Measurements from ENCODE around the gene HLF.

The HLF gene

DNA sequence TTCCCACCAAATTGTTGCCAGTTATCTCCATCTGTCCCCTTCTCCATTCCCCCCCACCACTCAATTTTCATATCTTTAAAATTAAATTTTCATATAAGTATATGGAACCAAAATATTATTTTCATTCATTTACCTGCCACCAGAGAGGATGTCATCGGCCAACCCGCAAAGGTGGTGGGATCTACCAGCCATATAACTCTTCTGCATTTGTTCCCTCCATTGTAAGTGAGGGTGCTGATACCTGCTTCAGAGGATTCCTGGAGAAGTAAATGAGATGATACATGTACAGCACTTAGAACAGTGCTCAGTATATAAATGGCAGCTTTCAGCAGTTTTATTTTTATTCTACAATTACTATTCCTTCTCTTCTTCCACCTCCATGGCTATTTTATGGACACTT lies 15.0 kb downstream of the HLF start:
- H3K4me1 Mint-ChIP-seq: peaks cover 9% of the 10 kb centered on the region
- H3K27me3 Mint-ChIP-seq: peaks cover 7% of the 10 kb centered on the region
- no peaks in the 10 kb centered on the region for H3K9me3 Mint-ChIP-seq
- H3K27ac Mint-ChIP-seq: no peak overlapping the region
- no peak overlapping the region for H3K4me3 Mint-ChIP-seq
- H3K36me3 Mint-ChIP-seq: no peaks in the 10 kb centered on the region

DNA sequence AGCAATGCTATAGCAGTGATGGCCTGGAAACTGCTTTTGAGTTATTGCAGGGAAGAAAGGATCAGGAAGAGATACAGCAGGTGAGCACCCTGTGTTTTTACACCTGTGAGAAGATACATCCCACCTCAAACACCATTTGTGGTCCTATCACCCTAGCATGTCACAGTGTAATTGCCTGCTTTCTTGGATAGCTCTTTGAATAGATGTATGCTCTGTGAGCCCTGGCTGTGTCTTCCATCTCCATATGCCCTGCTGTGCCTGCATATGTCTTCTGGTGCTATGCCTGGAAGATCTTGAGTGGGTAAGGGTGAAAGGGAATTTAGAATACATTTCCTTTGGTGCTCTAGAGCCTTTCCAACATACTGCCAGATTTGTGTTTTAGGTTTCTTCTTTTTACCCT lies 15.5 kb downstream of the HLF start:
- Mint-ChIP-seq H3K4me3 (no peak overlapping the region), H3K27me3 (peaks cover 6% of the 10 kb centered on the region), H3K4me1 (peaks cover 12% of the 10 kb centered on the region), H3K27ac (no peak overlapping the region), H3K9me3 (no peaks in the 10 kb centered on the region), H3K36me3 (no peaks in the 10 kb centered on the region)

DNA sequence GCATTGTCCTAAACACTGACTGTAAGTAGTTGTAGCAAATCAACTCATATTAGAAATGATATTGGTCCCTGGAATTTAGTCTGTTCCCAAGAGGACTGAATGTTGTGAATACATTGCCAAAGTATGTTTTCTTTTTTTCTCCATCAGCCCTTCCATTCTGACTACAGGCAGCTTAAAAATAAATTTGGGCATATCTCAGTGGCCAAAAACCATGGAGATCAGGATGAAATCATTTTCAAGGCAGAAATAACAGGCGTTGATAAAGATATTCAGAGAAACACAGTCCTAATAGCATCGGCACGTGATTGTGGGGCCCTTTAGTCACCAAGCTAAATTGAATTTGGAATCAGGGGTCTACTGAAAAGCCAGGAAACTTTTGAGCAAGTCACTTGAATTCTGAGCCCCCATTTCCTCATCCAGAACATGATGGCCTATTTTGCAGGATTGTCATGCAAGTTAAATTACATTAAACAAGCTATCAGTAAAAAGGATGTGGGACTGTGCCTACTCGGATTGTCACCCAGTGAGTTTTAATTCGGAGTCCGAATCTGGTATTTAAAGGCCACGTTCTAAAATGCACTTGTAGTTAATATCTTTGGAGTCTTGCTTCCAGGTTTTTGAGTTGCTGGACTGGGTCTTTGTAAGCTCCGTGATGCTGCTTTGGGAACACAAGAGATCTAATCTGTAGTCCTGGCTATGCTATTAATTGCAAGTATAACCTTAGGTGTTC lies 17.1 kb downstream of the HLF start:
- peaks cover 4% of the 10 kb centered on the region for H3K27me3 Mint-ChIP-seq
- no peak overlapping the region for H3K4me3 Mint-ChIP-seq
- H3K27ac Mint-ChIP-seq: no peak overlapping the region
- H3K4me1 Mint-ChIP-seq: peaks cover 12% of the 10 kb centered on the region
- H3K36me3 Mint-ChIP-seq: no peaks in the 10 kb centered on the region
- H3K9me3 Mint-ChIP-seq: no peaks in the 10 kb centered on the region

DNA sequence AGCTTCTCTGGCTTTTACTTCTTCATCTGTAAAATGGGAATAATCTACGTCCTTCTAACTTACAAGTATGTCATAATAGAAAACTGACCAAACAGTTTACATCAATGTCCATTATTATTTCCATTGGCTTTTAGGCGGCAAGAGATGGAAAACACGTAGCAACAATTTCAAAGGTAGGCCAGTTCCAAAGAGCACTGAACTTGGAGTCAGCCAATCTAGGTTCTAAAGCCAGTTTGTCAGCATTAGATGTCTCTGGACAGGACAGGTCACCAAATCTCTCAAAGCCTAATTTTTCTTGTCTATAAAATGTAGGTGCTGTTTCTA lies 17.6 kb downstream of the HLF start:
- H3K36me3 Mint-ChIP-seq: no peaks in the 10 kb centered on the region
- peaks cover 4% of the 10 kb centered on the region for H3K27me3 Mint-ChIP-seq
- no peak overlapping the region for H3K4me3 Mint-ChIP-seq
- H3K27ac Mint-ChIP-seq: no peak overlapping the region
- peaks cover 12% of the 10 kb centered on the region for H3K4me1 Mint-ChIP-seq
- H3K9me3 Mint-ChIP-seq: no peaks in the 10 kb centered on the region

DNA sequence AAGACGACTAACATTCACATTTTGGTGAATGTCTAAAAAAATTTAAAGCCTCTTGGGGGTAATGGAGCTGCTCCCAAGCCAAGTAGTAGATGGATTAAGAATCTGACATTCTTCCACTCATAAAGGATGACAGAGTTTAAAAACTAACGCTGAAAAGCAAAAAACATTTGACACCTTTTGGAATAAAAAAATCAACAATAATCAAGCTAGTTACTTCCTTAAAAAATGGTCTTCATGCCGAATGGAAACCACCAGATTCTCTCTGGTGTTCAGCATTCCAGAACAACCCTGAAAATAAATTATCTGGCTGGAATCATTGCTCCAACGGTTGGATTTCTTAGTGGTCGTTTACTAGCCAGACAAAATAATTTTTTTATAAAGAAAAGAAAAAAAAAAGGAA lies 18.0 kb downstream of the HLF start:
- H3K4me3 Mint-ChIP-seq: no peak overlapping the region

DNA sequence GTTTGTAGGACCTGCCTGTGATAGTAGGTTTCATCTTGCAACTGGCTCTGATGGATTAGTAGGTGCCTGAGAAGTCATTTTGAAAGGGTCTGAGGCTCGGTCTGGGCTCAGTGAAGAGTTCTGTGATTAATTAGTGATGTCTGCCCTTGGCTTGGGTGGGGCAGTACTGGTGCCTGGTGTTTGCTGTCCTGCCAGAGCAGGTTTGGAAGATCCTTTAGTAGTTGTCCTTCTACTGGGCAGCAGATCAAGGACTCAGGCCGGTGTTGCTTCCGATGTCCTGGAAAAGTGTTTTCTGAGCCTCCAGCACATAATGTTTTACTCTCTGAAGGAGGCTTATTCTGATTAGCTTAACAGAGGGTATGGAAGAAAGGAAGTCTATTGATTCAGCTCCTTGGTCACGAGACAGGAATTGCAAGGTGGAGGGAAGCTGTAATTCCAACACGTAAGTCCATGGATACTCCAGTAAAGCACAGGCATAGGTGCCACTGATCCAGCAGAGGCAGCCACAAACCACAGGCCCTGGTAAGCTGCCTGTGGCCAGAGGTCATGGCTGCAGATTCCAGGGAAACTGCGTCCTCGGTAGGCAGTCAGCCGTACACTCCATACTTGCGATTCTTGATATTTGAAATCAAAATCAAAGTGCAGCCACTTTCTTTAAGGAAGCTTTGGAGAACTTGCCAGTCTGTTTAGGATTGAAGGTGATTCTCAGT lies 18.7 kb downstream of the HLF start:
- Mint-ChIP-seq H3K36me3 (no peaks in the 10 kb centered on the region), H3K27ac (no peak overlapping the region), H3K4me3 (no peak overlapping the region), H3K27me3 (peaks cover 4% of the 10 kb centered on the region), H3K4me1 (peaks cover 12% of the 10 kb centered on the region), H3K9me3 (no peaks in the 10 kb centered on the region)

More for the DNA sequence above, 18.0 kb downstream of the HLF start:
- H3K4me1 Mint-ChIP-seq: peaks cover 12% of the 10 kb centered on the region
- no peak overlapping the region for H3K27ac Mint-ChIP-seq
- H3K36me3 Mint-ChIP-seq: no peaks in the 10 kb centered on the region
- H3K27me3 Mint-ChIP-seq: peaks cover 4% of the 10 kb centered on the region
- no peaks in the 10 kb centered on the region for H3K9me3 Mint-ChIP-seq

DNA sequence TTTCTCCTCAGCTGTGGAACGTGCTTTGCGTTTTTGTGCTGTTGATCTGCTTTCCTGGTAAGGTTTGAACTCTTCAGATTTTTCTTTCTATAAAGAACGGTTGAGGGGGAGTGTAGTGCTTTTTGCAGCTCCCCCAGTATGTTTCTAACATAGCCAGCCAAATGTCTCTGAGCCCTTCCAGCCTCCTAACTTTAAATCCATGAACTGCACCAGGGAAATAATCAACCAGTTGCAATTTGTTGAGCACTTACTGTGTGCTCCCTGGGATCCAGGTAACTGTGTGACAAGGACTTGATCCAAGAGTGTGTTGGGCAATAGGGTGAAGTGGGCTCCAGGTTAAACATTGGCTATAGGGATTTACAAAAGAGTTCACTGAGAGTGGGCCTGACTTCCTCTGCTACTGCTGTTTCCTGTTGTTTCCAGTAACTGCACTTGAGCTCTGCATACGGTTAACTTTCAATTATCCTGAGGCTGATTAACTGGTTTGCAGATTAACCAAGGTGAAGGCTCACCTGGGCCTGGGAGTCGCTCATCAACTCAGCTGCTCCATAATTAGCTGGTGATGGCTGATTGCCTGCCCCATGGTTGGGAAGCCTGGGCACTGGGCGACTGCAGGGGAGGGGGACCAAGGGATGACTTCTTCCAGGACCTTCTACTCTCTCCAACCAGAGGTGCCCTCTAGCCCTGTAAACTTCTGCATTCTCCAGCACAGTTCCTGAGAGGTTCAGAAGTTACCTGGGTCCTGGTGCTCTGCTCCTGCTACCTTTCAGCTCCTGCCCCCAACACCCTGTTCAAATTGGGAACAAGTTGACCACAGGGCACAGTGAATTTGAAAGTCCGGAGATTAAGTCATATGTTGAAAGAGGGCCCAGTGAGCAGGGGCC lies 19.5 kb downstream of the HLF start:
- no peaks in the 10 kb centered on the region for H3K36me3 Mint-ChIP-seq
- H3K9me3 Mint-ChIP-seq: no peaks in the 10 kb centered on the region
- no peak overlapping the region for H3K27ac Mint-ChIP-seq
- H3K4me3 Mint-ChIP-seq: no peak overlapping the region
- H3K27me3 Mint-ChIP-seq: peaks cover 4% of the 10 kb centered on the region
- peaks cover 12% of the 10 kb centered on the region for H3K4me1 Mint-ChIP-seq

DNA sequence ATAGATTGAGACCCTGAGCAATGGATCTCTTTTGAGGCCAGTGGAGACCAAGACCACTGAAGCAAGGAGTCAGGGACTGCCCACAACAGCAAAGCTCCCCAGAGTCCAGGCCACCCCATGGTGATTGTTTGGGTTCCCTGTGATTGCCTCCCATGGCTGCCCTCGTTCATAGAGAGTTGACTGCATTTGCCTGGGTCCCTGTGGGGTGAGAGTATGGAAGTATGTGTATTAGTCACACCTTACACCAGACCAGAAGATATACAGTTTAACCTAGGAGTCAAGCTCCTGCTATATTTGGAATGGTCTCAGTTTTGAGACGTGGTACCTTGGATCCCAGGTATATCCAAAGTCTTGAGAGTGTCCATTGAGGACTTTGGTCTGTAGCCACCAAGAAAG lies 20.2 kb downstream of the HLF start:
- peaks cover 12% of the 10 kb centered on the region for H3K4me1 Mint-ChIP-seq
- no peaks in the 10 kb centered on the region for H3K36me3 Mint-ChIP-seq
- no peak overlapping the region for H3K27ac Mint-ChIP-seq
- H3K4me3 Mint-ChIP-seq: no peak overlapping the region
- no peaks in the 10 kb centered on the region for H3K9me3 Mint-ChIP-seq
- H3K27me3 Mint-ChIP-seq: peaks cover 4% of the 10 kb centered on the region

DNA sequence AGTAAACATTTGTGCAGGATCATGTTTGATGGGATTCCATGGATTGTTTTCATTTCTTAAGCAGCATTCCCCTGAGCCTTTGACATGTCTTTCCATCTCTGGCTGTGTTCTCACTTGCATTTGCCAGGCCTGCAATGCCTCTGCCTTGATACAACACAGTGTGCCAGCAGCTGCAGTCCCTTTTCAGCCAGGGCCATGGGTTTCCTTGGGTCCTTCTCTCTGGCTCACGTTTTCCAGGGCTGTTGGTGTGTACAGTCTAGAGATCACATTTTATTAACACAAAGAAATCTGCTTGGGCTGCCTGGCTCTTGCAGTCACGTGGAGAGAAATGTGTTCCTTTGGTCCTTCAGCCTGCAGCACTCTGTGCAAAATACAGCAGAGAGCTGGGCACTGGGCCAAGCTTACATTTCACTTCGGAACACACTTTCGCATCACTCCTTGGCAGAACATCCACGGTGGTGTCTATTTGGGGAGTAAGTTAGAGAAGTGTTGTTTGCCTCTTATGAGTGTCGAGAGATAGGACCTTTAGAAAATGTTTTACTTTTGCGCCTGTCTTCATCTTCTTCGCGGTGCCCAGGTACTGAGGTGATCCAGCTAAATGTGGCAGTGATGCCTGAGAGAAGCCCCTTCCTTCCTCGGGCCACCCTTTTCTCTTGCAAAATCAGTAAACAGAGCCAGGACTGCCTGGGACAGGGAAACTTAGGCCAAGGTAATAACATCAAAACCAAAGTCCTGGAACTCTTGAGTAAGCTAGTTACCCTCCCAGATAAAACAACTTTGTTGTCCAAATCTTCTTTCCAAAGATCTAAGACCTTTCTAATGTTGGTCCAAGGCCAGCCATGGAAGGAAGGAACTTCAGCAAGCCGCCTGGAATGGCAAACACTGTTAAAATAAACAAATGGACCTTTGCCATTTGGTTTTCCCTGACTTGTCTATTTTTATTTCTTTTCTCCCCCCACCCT lies 20.9 kb downstream of the HLF start:
- Mint-ChIP-seq H3K36me3 (no peaks in the 10 kb centered on the region), H3K4me3 (no peak overlapping the region), H3K27me3 (peaks cover 4% of the 10 kb centered on the region), H3K9me3 (no peaks in the 10 kb centered on the region), H3K27ac (no peak overlapping the region), H3K4me1 (peaks cover 12% of the 10 kb centered on the region)

DNA sequence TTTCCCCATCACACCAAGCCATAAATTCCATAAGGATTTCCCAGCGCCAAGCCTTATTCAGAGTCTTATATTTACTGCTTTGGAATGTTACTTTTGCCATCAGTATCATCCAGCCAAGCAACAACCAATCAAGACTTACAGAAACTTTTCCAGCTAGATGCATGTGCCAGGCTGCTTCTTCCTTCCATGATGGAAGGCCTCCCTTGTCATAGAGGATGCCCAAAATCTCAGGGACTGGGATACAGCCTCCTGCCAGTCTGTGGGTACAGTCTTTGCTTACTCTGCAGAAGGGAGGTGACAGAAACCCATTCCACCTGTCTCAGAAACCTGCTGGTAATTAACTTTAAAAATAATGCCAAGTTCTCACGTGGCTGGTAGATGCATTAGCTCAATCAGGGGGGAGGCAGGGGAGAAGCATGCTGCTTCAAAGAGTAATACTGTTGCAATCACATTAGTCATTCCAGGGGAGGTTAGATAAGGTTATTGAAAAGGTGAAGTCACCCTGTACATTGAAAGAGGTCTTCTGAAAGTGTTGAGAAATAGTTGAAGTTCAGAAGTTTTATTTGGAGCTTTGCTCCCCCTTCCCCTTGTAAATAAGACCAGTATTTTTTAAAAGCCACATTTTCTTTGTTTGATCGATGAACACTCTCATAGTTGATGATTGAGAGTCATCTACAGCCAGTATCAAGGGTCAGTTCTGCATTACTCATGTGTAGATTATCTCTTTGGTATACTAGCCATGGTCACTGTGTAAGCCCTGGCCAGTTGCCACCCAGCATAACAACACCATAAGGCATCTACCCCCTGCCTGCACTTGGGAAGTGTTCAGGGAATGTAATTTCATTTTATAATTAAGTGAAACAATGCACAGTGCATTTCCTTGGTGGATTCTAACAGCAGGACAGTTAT lies 22.2 kb downstream of the HLF start:
- no peaks in the 10 kb centered on the region for H3K36me3 Mint-ChIP-seq
- H3K27me3 Mint-ChIP-seq: peaks cover 1% of the 10 kb centered on the region
- no peak overlapping the region for H3K4me3 Mint-ChIP-seq
- peaks cover 12% of the 10 kb centered on the region for H3K4me1 Mint-ChIP-seq
- no peaks in the 10 kb centered on the region for H3K9me3 Mint-ChIP-seq
- no peak overlapping the region for H3K27ac Mint-ChIP-seq

DNA sequence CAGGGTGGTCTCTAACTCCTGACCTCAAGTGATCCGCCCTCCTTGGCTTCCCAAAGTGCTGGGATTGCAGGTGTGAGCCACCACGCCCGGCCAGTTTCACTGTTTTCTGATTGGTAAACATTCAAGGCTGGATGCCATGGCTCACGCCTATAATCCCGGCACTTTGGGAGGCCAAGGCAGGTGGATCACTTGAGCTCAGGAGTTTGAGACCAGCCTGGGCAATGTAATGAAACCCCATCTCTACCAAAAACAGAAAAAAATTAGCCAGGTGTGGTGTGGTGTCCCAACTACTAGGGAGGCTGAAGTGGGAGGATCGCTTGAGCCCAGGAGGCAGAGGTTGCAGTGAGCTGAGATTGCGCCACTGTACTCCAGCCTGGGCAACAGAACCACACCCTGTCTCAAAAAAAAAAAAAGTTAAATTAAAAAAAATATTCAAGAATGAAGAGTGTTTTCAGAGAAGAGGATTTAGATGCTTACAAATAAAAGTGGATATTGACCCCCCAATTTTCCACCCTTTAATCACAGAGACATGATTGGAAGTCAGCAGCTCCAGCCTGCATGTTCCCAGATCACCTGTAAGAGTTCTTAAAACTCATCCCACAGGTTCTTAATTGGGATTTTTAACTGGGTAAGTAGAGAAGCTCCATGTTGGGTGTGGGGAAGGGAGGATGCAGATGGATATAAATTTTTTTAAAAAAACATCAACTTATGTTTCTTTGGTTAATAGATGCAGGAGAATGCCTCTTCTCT lies 23.8 kb downstream of the HLF start:
- H3K36me3 Mint-ChIP-seq: no peaks in the 10 kb centered on the region
- H3K27ac Mint-ChIP-seq: no peak overlapping the region
- no peak overlapping the region for H3K4me3 Mint-ChIP-seq
- no peaks in the 10 kb centered on the region for H3K9me3 Mint-ChIP-seq
- H3K4me1 Mint-ChIP-seq: peaks cover 12% of the 10 kb centered on the region
- no peaks in the 10 kb centered on the region for H3K27me3 Mint-ChIP-seq

DNA sequence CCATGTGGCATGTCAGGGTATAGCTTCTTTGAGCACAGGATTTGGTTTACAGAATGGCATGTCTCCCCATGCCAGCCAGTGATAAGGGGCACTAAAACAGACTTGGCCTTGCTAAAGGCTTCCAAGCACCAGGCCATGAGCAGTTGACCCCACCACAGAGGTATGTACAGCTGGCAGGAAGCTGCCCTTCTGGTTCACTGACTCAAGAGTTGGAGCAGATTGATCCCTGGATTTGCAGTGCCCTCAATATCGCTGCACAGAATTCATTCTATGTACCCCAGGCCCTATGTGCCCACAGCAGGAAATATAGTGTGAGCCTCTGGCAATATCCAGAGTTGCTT lies 24.3 kb downstream of the HLF start:
- Mint-ChIP-seq H3K27me3 (no peaks in the 10 kb centered on the region), H3K27ac (no peak overlapping the region), H3K4me1 (peaks cover 9% of the 10 kb centered on the region), H3K4me3 (no peak overlapping the region), H3K9me3 (no peaks in the 10 kb centered on the region), H3K36me3 (no peaks in the 10 kb centered on the region)

DNA sequence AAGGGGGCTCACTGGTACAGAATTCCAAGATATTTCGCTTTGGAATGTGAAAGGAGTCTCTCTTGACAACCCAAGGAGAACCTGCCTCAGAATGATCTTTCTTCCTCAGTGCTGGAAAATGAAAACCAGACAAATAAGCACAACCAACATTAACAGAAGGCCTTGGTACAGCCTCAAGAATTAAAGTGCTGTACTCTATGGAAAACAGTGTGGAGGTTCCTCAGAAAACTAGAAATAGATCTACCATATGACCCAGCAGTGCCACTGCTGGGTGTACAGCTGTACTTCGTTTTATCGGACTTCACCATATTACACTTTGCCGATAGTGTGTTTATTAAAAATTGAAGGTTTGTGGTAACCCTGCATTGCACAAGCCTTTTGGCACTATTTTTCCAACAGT lies 25.2 kb downstream of the HLF start:
- H3K36me3 Mint-ChIP-seq: no peaks in the 10 kb centered on the region
- H3K4me1 Mint-ChIP-seq: peaks cover under 1% of the 10 kb centered on the region
- H3K27me3 Mint-ChIP-seq: peaks cover 2% of the 10 kb centered on the region
- H3K27ac Mint-ChIP-seq: no peak overlapping the region
- H3K4me3 Mint-ChIP-seq: no peak overlapping the region
- no peaks in the 10 kb centered on the region for H3K9me3 Mint-ChIP-seq
